Neural cell (in vitro differentiated cells): ENCODE results near the gene XXYLT1. TPM values are rescaled to one million over a fixed set of nuclear protein-coding genes. Genes with fewer than 3 reads are reported as not detected.
A peak's percentile ranks its signal among the peaks of the same experiment; 100 is the strongest.

Experiments
- H2AFZ ChIP-seq: fragments of 200-600, 300-800 bp; sonication (generic), shearing (Covaris generic); 2 replicates; pipeline ENCODE4 v1.6.0; 2014; ENCODE audit warnings: low read depth, mild to moderate bottlenecking, antibody characterized with exemption, low read length, moderate library complexity
- H3F3A ChIP-seq: fragments of 200-600 bp; shearing (Covaris generic); 2 replicates; pipeline ENCODE4 v1.6.1; 2016; ENCODE audit warnings: mild to moderate bottlenecking, moderate library complexity, mixed read lengths, antibody characterized with exemption, low read length; ENCODE audit not compliant: insufficient read depth, poor library complexity, severe bottlenecking
- H3K27ac ChIP-seq: fragments of 200-600, 300-800 bp; sonication (generic), shearing (Covaris generic); 2 replicates; pipeline ENCODE4 v1.5.1; 2014; ENCODE audit warnings: mild to moderate bottlenecking, low read length, moderate library complexity
- H3K27me3 ChIP-seq: fragments of 300-800, 200-600 bp; sonication (generic), shearing (Covaris generic); 2 replicates; pipeline ENCODE4 v1.6.0; 2014; ENCODE audit warnings: mild to moderate bottlenecking, low read depth, low read length, moderate library complexity; ENCODE audit not compliant: insufficient read depth
- H3K36me3 ChIP-seq: fragments of 300-800, 200-600 bp; sonication (generic), shearing (Covaris generic); 2 replicates; pipeline ENCODE4 v1.5.1; 2014; ENCODE audit warnings: mild to moderate bottlenecking, antibody characterized with exemption, low read length, moderate library complexity; ENCODE audit not compliant: insufficient read depth
- H3K4me2 ChIP-seq: fragments of 300-800, 200-600 bp; sonication (generic), shearing (Covaris generic); 2 replicates; pipeline ENCODE4 v1.6.0; 2014; ENCODE audit warnings: mild to moderate bottlenecking, low read length
- H3K4me3 ChIP-seq: fragments of 300-800, 200-600 bp; sonication (generic), shearing (Covaris generic); 2 replicates; pipeline ENCODE4 v1.5.1; 2014; ENCODE audit warnings: mild to moderate bottlenecking, low read length, moderate library complexity
- H3K79me2 ChIP-seq: fragments of 200-600 bp; shearing (Covaris generic); replicated peaks from 2 replicates; pipeline ENCODE4 v1.6.0; 2014; ENCODE audit warnings: mild to moderate bottlenecking, low read length, moderate library complexity; ENCODE audit not compliant: insufficient read depth
- H3K9ac ChIP-seq: fragments of 300-800, 200-600 bp; sonication (generic), shearing (Covaris generic); 2 replicates; pipeline ENCODE4 v1.6.1; 2016; ENCODE audit warnings: mild to moderate bottlenecking, low read length, mixed read lengths
- H3K9me2 ChIP-seq: fragments of 200-600 bp; shearing (Covaris generic); 2 replicates; pipeline ENCODE4 v1.6.1; 2016; ENCODE audit warnings: mild to moderate bottlenecking, low read length, mixed read lengths; ENCODE audit not compliant: insufficient read depth
- H3K9me3 ChIP-seq: fragments of 200-600, 300-800 bp; sonication (generic), shearing (Covaris generic); 2 replicates; pipeline ENCODE4 v1.6.1; 2016; ENCODE audit warnings: mild to moderate bottlenecking, mixed run types, low read length, moderate library complexity, mixed read lengths
- H4K20me1 ChIP-seq: fragments of 200-600 bp; shearing (Covaris generic); 2 replicates; pipeline ENCODE4 v1.6.1; 2016; ENCODE audit warnings: mild to moderate bottlenecking, mixed run types; ENCODE audit not compliant: insufficient read depth
- CTCF ChIP-seq: fragments of 450-650 bp; IDR thresholded peaks from 2 replicates; pipeline ENCODE4 v1.5.1; 2014; ENCODE audit warnings: antibody characterized with exemption, mild to moderate bottlenecking, moderate library complexity; ENCODE audit not compliant: poor library complexity, severe bottlenecking
- EP300 ChIP-seq: fragments of 450-650 bp; conservative IDR thresholded peaks from 2 replicates; pipeline ENCODE4 v1.6.1; 2014; ENCODE audit warnings: antibody characterized with exemption, mild to moderate bottlenecking, moderate library complexity; ENCODE audit not compliant: poor library complexity, severe bottlenecking
- EZH2 ChIP-seq: fragments of 200-600, 300-800 bp; shearing (Covaris generic), sonication (generic); IDR thresholded peaks from 2 replicates; pipeline ENCODE4 v1.6.1; 2014; ENCODE audit warnings: antibody characterized with exemption, low read length, borderline replicate concordance, mild to moderate bottlenecking; ENCODE audit not compliant: insufficient read depth, poor library complexity, severe bottlenecking
- MXI1 ChIP-seq: fragments of 450-650 bp; conservative IDR thresholded peaks from 2 replicates; pipeline ENCODE4 v1.6.1; 2014; ENCODE audit warnings: antibody characterized with exemption, mild to moderate bottlenecking; ENCODE audit not compliant: poor library complexity, severe bottlenecking
- POLR2AphosphoS5 ChIP-seq: IDR thresholded peaks from 2 replicates; pipeline ENCODE4 v1.6.1; 2012
- RAD21 ChIP-seq: fragments of 450-650 bp; conservative IDR thresholded peaks from 2 replicates; pipeline ENCODE4 v1.6.1; 2014; ENCODE audit warnings: antibody characterized with exemption, mild to moderate bottlenecking, moderate library complexity
- REST ChIP-seq: IDR thresholded peaks from 2 replicates; pipeline ENCODE4 v1.6.1; 2012; ENCODE audit warnings: borderline replicate concordance
- SMC3 ChIP-seq: fragments of 450-650 bp; conservative IDR thresholded peaks from 2 replicates; pipeline ENCODE4 v1.6.1; 2014; ENCODE audit warnings: antibody characterized with exemption, mild to moderate bottlenecking, moderate library complexity; ENCODE audit not compliant: poor library complexity
- TAF1 ChIP-seq: IDR thresholded peaks from 2 replicates; pipeline ENCODE4 v1.6.1; 2012; ENCODE audit warnings: low read depth
- polyA plus RNA-seq: library from polyadenylated mRNA; depleted of rRNA; stranded (reverse); fragments of >200 nt; gene quantifications from 2 replicates; pipeline ENCODE4 v1.2.3, GENCODE V29; 2014

The XXYLT1 gene
- polyA plus RNA-seq, 1 donor from 2014 or later, result 25.4 TPM

GRCh38 chr3:195123281-195123691 lies 147.7 kb downstream of the XXYLT1 start:
- peak overlapping the region; percentile 22 for H3K9ac ChIP-seq
- no peaks in the 10 kb centered on the region for H4K20me1 ChIP-seq
- H3K27ac ChIP-seq, result peak overlapping the region; percentile 64
- H3F3A ChIP-seq, result no peaks in the 10 kb centered on the region
- no peaks in the 10 kb centered on the region for H3K9me2 ChIP-seq
- no peak overlapping the region for H3K4me2 ChIP-seq
- H3K79me2 ChIP-seq, result no peaks in the 10 kb centered on the region
- no peak overlapping the region for H2AFZ ChIP-seq
- H3K27me3 ChIP-seq, result no peaks in the 10 kb centered on the region
- no peaks in the 10 kb centered on the region for H3K9me3 ChIP-seq
- TF ChIP-seq SMC3 (peak; percentile 38), REST (peak; percentile 65), CTCF (peak; percentile 48), MXI1 (no peak)
- peak overlapping the region; percentile 33 for H3K4me3 ChIP-seq
- H3K36me3 ChIP-seq, result no peaks in the 10 kb centered on the region

- H3K79me2 ChIP-seq, result no peaks in the 10 kb centered on the region
- H2AFZ ChIP-seq, result no peak overlapping the region
- H3K9me3 ChIP-seq, result no peaks in the 10 kb centered on the region
- no peak overlapping the region for H3K4me3 ChIP-seq
- no peaks in the 10 kb centered on the region for H3K36me3 ChIP-seq
- H3K27ac ChIP-seq, result peak overlapping the region; percentile 64
- H3K9me2 ChIP-seq, result no peaks in the 10 kb centered on the region
- H3K4me2 ChIP-seq, result no peak overlapping the region
- TF ChIP-seq CTCF (no peak), EZH2 (no peak), REST (no peak), POLR2AphosphoS5 (no peak), RAD21 (no peak), MXI1 (no peak), TAF1 (no peak), SMC3 (no peak), EP300 (no peak)
- no peaks in the 10 kb centered on the region for H3K27me3 ChIP-seq
- H4K20me1 ChIP-seq, result no peaks in the 10 kb centered on the region
- no peaks in the 10 kb centered on the region for H3F3A ChIP-seq
- H3K9ac ChIP-seq, result no peak overlapping the region
Measured at GRCh38 chr3:195122261-195122660, 148.7 kb downstream of the XXYLT1 start.
